ENCODE measurements around the gene SULT2B1. TPM values are rescaled to one million over a fixed set of nuclear protein-coding genes. Genes with fewer than 3 reads are reported as not detected.
A peak's percentile ranks its signal among the peaks of the same experiment; 100 is the strongest.

The SULT2B1 gene
- total and polyA plus RNA-seq, 4 donors: 0.14 to 0.24 TPM; not detected in 2

- Histone ChIP-seq H3K27me3 (ENCODE audit: control insufficient read depth in 4 of 4, insufficient read depth in 4 of 4, low read length in 3 of 4) (peaks cover 0 to 3% (median 0%) of the 10 kb centered on the region in 4 donors), H3K4me1 (ENCODE audit: control insufficient read depth in 4 of 4, insufficient read depth in 4 of 4, low read length in 3 of 4) (no peaks in the 10 kb centered on the region), H3K36me3 (ENCODE audit: control insufficient read depth in 4 of 4, insufficient read depth in 3 of 4, low read depth in 1 of 4, low read length in 3 of 4) (no peaks in the 10 kb centered on the region), H3K4me3 (ENCODE audit: low read depth in 1 of 3, low read length in 3 of 3) (no peak overlapping the region), H3K9me3 (ENCODE audit: control insufficient read depth in 4 of 4, low read length in 3 of 4) (no peaks in the 10 kb centered on the region), H3K27ac (ENCODE audit: low read depth in 1 of 2, low read length in 2 of 2) (no peak overlapping the region), H3K9ac (ENCODE audit: low read depth in 1 of 2, low read length in 2 of 2) (no peak overlapping the region)
- 88% methylated on average over 7 of the region's 7 CpGs for WGBS
- TF ChIP-seq FOXA2 (IDR thresholded peaks at IDR 0.05) (no peak), REST (IDR thresholded peaks at IDR 0.05) (no peak), HNF4G (IDR thresholded peaks at IDR 0.05) (no peak), EGR1 (IDR thresholded peaks at IDR 0.05; ENCODE audit: low read depth in 2 of 2) (no peak)
- no peak for DNase-seq (ENCODE audit: low spot score)
These were observed 13.1 kb downstream of the SULT2B1 start for GRCh38 chr19:48565090-48565489.

DNA sequence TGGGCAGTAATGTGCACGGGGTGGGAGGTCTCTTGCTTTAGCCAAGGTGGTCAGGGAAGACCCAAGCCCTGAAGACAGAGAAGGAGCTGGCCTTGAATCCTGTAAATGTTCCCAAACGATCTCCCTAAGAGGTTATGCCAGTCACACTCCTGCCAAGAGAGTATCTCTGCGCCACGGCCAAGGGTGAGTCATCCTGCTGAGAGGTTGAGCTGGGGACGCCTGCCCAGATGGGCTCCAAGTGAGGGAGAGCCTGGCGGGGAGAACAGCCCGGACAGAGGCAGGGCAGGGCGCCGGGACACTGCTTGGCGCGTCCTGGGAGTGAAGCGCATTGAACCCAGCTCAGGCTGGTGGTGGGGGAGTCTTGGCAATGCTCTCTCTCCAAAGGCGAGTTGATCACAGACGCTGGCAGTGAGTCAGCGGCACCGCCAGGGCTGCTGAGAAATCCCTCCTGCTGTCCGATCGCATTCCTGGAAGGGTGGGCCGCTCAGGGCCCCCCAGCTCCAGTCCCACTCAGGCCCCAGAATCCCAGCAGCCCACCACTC, 16.4 kb downstream of the SULT2B1 start:
- peaks cover 0 to 3% (median 0%) of the 10 kb centered on the region in 4 donors for H3K27me3 ChIP-seq (ENCODE audit: control insufficient read depth in 4 of 4, insufficient read depth in 4 of 4, low read length in 3 of 4)
- DNase-seq (ENCODE audit: low spot score): no peak
- H3K9me3 ChIP-seq (ENCODE audit: control insufficient read depth in 4 of 4, low read length in 3 of 4): no peaks in the 10 kb centered on the region
- 14% methylated on average over 19 of the region's 19 CpGs for WGBS
- no peak overlapping the region for H3K4me3 ChIP-seq (ENCODE audit: low read depth in 1 of 3, low read length in 3 of 3)
- no peak for TF ChIP-seq SP1 (IDR thresholded peaks at IDR 0.05)
- no peak for TF ChIP-seq FOXA2 (IDR thresholded peaks at IDR 0.05)
- no peak for TF ChIP-seq HNF4G (IDR thresholded peaks at IDR 0.05)
- TF ChIP-seq JUND (IDR thresholded peaks at IDR 0.05): peak; percentile 45 to 68
- no peaks in the 10 kb centered on the region for H3K36me3 ChIP-seq (ENCODE audit: control insufficient read depth in 4 of 4, insufficient read depth in 3 of 4, low read depth in 1 of 4, low read length in 3 of 4)
- H3K27ac ChIP-seq (ENCODE audit: low read depth in 1 of 2, low read length in 2 of 2): no peak overlapping the region
- H3K4me1 ChIP-seq (ENCODE audit: control insufficient read depth in 4 of 4, insufficient read depth in 4 of 4, low read length in 3 of 4): no peaks in the 10 kb centered on the region
- H3K9ac ChIP-seq (ENCODE audit: low read depth in 1 of 2, low read length in 2 of 2): no peak overlapping the region

- Histone ChIP-seq H3K9me3 (ENCODE audit: control insufficient read depth in 4 of 4, low read length in 3 of 4) (no peaks in the 10 kb centered on the region), H3K36me3 (ENCODE audit: control insufficient read depth in 4 of 4, insufficient read depth in 3 of 4, low read depth in 1 of 4, low read length in 3 of 4) (no peaks in the 10 kb centered on the region), H3K4me1 (ENCODE audit: control insufficient read depth in 4 of 4, insufficient read depth in 4 of 4, low read length in 3 of 4) (no peaks in the 10 kb centered on the region), H3K27ac (ENCODE audit: low read depth in 1 of 2, low read length in 2 of 2) (no peak overlapping the region), H3K9ac (ENCODE audit: low read depth in 1 of 2, low read length in 2 of 2) (no peak overlapping the region), H3K4me3 (ENCODE audit: low read depth in 1 of 3, low read length in 3 of 3) (no peak overlapping the region), H3K27me3 (ENCODE audit: control insufficient read depth in 4 of 4, insufficient read depth in 4 of 4, low read length in 3 of 4) (peaks cover 0 to 3% (median 0%) of the 10 kb centered on the region in 4 donors)
- WGBS: 61% methylated on average over 11 of the region's 11 CpGs
- no peak for DNase-seq (ENCODE audit: low spot score)
- TF ChIP-seq RXRA (IDR thresholded peaks at IDR 0.05) (no peak), HNF4A (conservative IDR thresholded peaks at IDR 0.05) (no peak), FOXA1 (IDR thresholded peaks at IDR 0.05) (no peak), YY1 (IDR thresholded peaks at IDR 0.05) (no peak), EGR1 (IDR thresholded peaks at IDR 0.05; ENCODE audit: low read depth in 2 of 2) (no peak), GABPA (IDR thresholded peaks at IDR 0.05 in 1 of 2, conservative IDR thresholded peaks at IDR 0.05 in 1 of 2) (no peak), TAF1 (conservative IDR thresholded peaks at IDR 0.05) (no peak), REST (IDR thresholded peaks at IDR 0.05) (no peak), MAX (IDR thresholded peaks at IDR 0.05) (no peak), RAD21 (IDR thresholded peaks at IDR 0.05) (no peak)
- TF ChIP-seq, protein P1, sequence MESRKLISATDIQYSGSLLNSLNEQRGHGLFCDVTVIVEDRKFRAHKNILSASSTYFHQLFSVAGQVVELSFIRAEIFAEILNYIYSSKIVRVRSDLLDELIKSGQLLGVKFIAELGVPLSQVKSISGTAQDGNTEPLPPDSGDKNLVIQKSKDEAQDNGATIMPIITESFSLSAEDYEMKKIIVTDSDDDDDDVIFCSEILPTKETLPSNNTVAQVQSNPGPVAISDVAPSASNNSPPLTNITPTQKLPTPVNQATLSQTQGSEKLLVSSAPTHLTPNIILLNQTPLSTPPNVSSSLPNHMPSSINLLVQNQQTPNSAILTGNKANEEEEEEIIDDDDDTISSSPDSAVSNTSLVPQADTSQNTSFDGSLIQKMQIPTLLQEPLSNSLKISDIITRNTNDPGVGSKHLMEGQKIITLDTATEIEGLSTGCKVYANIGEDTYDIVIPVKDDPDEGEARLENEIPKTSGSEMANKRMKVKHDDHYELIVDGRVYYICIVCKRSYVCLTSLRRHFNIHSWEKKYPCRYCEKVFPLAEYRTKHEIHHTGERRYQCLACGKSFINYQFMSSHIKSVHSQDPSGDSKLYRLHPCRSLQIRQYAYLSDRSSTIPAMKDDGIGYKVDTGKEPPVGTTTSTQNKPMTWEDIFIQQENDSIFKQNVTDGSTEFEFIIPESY (IDR thresholded peaks at IDR 0.05): no peak
These were observed 17.8 kb downstream of the SULT2B1 start for GRCh38 chr19:48569814-48570213.

Data from liver (tissue), 9 donors.